HG03139 (cell line): ENCODE data around the gene ELL.
"Not testable (repeated sequence)": the region's sequence is repeated elsewhere in the genome, so short reads cannot be mapped to it uniquely, and the experiment has no call there.

ENCODE experiments used
- ATAC-seq: cut with Tn5 transposase; IDR thresholded peaks from one replicate; pipeline ENCODE4 v1.9.1; 2021; ENCODE audit not compliant: unreplicated experiment

ELL gene

GRCh38 chr19:18405754-18406153, 116.1 kb downstream of the ELL start:
- not testable (repeated sequence) for ATAC-seq

GRCh38 chr19:18402455-18403248, 119.2 kb downstream of the ELL start:
- ATAC-seq: not testable (repeated sequence)

GRCh38 chr19:18401580-18402112, 120.2 kb downstream of the ELL start:
- ATAC-seq: no peak

- no peak for ATAC-seq
Measured at GRCh38 chr19:18399008-18399407, 122.9 kb downstream of the ELL start.

- no peak for ATAC-seq
Measured at GRCh38 chr19:18397242-18398202, 124.3 kb downstream of the ELL start, which contains the start of gene LRRC25. Gene LRRC25, minus strand, starts transcription at chr19:18397622. Its CDS starts 659 bp downstream, at chr19:18396963.

GRCh38 chr19:18396471-18397241, 125.2 kb downstream of the ELL start:
- no peak for ATAC-seq

- no peak for ATAC-seq
Measured at GRCh38 chr19:18393836-18394235, 128.0 kb downstream of the ELL start.

- no peak for ATAC-seq
Measured at GRCh38 chr19:18392926-18393325, 128.9 kb downstream of the ELL start.
